Astrocyte of the spinal cord (primary cell): ENCODE data around the gene ANAPC5.

Experiments
- DNase-seq: peaks from one replicate; pipeline ENCODE4 v3.0.0; 2011; ENCODE audit warnings: low read depth, low spot score
- H3K4me3 ChIP-seq: 2 replicates; pipeline ENCODE4 v1.5.1; 2011; ENCODE audit warnings: low read depth, mild to moderate bottlenecking, low read length, moderate library complexity
- in situ Hi-C: cut with HindIII; loops from 2 replicates; pipeline ENCODE4 v1.10.0; 2017; ENCODE audit warnings: low sequenced_read_pairs
- TF ChIP-seq, protein P1 (sequence below): IDR thresholded peaks from 2 replicates; pipeline ENCODE4 v1.5.1; 2012; ENCODE audit warnings: low read depth, mild to moderate bottlenecking, low read length, inconsistent platforms

Gene ANAPC5

DNA sequence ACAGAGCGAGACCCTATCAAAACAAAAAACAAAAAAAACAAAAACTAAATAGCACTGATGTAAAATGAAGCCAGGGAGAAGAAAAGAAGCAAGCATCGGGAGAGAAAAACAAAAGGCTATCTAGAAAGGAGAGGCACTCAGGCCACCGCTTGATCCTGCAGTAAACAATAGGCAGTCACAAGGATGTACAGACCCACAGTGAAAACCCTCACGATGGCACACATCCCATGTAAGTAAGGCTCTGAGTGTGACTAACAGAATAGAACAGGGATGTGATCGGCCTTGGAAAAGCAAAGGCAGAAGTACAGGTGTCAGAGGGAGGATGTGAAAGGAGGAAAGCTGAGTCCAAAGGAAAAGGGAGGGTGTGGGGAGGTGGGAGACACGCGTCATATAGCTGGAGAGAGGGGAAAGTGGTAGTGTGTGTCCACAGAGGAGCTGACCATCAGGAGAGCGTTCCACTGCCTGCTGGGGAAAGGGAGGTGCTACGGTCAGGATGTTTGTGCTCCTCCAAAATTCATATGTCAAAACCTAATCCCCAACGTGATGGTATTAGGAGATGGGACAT, 87.2 kb downstream of the ANAPC5 start:
- in situ Hi-C loops = no loop called here

DNA sequence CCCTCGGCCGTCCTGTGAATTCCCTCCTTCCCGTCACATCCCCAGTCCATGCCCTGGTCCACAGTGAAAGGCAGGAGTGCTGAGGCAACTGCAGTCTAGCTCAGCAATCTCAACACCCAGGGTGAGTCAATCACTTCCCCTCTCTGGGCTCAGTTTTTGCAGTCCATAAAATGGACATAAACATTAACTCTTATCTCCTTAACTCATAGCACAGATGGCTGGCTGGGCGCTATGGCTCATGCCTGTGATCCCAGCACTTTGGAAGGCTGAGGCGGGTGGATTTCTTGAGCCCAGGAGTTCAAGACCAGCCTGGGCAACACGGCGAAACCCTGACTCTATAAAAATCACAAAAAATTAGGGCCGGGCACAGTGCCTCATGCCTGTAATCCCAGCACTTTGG, 88.1 kb downstream of the ANAPC5 start:
- TF ChIP-seq, protein P1, sequence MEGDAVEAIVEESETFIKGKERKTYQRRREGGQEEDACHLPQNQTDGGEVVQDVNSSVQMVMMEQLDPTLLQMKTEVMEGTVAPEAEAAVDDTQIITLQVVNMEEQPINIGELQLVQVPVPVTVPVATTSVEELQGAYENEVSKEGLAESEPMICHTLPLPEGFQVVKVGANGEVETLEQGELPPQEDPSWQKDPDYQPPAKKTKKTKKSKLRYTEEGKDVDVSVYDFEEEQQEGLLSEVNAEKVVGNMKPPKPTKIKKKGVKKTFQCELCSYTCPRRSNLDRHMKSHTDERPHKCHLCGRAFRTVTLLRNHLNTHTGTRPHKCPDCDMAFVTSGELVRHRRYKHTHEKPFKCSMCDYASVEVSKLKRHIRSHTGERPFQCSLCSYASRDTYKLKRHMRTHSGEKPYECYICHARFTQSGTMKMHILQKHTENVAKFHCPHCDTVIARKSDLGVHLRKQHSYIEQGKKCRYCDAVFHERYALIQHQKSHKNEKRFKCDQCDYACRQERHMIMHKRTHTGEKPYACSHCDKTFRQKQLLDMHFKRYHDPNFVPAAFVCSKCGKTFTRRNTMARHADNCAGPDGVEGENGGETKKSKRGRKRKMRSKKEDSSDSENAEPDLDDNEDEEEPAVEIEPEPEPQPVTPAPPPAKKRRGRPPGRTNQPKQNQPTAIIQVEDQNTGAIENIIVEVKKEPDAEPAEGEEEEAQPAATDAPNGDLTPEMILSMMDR = no peak
- in situ Hi-C loops = no loop called here
- DNase-seq = no peak
- no peak overlapping the region for H3K4me3 ChIP-seq

More for the DNA sequence above, 87.2 kb downstream of the ANAPC5 start:
- TF ChIP-seq, protein P1 = no peak
- no peak overlapping the region for H3K4me3 ChIP-seq
- no peak for DNase-seq

DNA sequence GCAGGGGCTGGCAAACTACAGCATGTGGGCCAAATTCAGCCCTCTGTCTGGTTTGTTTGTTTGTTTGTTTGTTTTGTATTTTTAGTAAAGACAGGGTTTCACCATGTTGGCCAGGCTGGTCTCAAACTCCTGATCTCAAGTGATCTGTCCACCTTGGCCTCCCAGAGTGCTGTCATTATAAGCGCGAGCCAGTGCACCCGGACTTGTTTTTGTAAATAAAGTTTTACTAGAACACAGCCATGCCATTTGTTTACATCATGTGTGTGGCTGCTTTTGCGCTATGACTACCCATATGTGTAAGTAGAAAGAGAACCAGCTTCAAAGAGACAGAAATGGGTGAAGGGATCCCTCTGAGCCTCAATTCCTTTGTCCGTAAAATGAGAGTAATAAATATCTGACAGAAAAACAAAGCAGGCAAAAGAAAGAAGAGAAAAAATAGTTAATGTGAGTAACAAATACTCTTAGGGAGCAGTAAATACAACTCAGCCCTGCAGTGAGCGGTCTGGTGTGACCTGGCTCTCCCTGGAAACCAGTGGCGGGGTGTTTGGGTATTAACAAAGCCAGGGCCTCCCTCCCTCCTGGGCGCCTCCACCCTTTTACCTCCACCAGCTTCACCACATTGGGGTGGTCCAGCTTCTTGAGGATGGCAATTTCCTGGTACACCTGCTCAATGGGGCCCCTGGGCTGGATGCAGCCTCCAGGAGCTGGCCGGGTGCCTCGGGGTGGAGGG, 88.8 kb downstream of the ANAPC5 start:
- in situ Hi-C loops = no loop called here
- no peak overlapping the region for H3K4me3 ChIP-seq
- DNase-seq = no peak
- TF ChIP-seq, protein P1 = no peak

DNA sequence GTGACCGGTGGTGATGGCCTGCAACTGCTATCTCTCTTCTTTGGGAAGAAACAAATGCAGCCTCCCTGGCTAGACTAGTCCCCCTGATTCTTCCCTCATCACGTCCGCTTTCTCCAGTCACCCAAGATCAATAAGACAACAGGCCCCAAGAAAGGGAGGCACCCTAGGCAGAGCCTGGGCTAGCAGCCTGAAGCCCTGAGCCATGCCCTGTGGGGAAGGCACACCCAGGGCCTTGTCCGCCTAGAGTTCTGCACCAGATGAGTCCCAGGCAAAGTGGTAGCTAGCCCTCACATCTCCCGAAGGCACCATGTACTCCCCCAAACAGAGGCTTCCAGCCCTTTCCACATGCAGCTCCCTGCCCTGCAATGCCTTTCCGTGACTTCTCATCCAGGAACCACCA, 90.8 kb downstream of the ANAPC5 start:
- H3K4me3 ChIP-seq = no peak overlapping the region
- no peak for DNase-seq
- in situ Hi-C loops = no loop called here
- TF ChIP-seq, protein P1 = no peak

DNA sequence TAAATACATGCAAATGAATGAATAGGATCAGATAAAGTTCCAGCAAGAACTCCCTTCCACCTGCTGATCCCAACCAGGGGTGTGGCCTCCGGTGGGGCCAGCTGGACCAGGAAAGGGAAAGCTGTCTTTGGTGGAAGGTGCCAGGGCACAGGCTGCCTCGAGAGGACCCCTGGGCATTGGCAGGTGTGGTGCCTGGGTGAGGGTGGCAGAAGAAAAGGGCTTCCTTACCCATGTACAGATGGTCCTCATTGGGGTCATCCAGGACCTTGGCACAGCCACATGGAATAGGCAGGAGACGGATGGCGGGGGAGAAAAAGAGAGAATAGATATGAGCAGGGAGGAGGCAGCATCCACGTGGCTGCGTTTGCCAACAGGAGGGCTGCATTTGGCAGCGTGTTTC, 92.1 kb downstream of the ANAPC5 start:
- in situ Hi-C loops = no loop called here

DNA sequence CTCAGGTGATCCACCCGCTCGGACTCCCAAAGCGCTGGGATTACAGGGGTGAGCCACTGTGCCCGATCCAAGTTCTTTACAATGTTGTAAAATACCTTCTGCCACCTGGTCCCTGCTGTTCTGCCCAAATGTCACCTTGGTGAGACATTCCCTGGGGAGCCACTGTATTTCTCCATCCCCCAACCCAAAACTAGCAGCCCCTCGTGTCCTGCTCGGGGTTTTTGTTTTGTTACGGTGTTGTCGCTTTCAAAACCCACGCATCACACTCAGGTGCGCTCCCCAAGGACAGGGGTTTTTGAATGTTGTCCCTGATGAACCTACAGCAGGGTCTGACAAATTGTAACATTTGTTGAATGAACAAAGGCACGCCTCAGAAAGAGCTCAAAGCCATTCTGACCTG, 93.1 kb downstream of the ANAPC5 start:
- TF ChIP-seq, protein P1 = no peak
- H3K4me3 ChIP-seq = no peak overlapping the region
- DNase-seq = no peak
- in situ Hi-C loops = no loop called here

More for the DNA sequence above, 92.1 kb downstream of the ANAPC5 start:
- H3K4me3 ChIP-seq = no peak overlapping the region
- TF ChIP-seq, protein P1 = no peak
- no peak for DNase-seq
